Prostate gland (tissue), 2 donors: ENCODE results near the gene SKOR1.

ENCODE experiments used
- POLR2A ChIP-seq: fragments of 450-650 bp; IDR thresholded peaks from one replicate; pipeline ENCODE4 v1.6.1; 2016; ENCODE audit warnings: antibody characterized with exemption, mild to moderate bottlenecking
- TF ChIP-seq, protein P1 (sequence below), 4 experiments: fragments of 200-600 bp in 2 of 4; fragments of 450-650 bp in 2 of 4; sonication (generic) in 2 of 4; IDR thresholded peaks; 1 replicate in 3 of 4; 2 replicates in 1 of 4; pipeline ENCODE4 v1.5.1; 2016 to 2019; ENCODE audit warnings: antibody characterized with exemption in 4 of 4, mild to moderate bottlenecking in 2 of 4, moderate library complexity in 2 of 4

DNA sequence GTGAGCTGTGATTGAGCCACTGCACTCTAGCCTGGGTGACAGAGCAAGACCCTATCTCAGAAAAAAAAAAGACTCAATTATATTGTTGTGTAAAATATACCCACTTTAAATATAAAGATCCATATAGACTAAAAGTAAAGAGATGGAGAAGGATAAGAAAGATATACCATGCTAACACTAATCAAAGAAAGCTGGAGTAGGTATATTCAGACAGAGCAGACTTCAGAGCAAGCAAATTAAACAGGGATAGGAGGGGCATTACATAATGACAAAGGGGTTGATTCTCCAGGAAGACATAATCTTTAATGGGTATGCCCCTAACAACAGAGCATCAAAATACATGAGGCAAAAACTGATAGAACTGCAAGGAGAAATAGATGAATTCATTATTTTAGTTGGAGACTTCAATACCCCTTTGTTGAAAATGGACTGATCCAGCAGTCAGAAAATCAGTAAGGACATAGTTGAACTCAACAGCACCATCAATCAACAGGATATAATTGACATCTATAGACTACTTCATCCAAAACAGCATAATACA, 45.6 kb downstream of the SKOR1 start:
- TF ChIP-seq, protein P1, sequence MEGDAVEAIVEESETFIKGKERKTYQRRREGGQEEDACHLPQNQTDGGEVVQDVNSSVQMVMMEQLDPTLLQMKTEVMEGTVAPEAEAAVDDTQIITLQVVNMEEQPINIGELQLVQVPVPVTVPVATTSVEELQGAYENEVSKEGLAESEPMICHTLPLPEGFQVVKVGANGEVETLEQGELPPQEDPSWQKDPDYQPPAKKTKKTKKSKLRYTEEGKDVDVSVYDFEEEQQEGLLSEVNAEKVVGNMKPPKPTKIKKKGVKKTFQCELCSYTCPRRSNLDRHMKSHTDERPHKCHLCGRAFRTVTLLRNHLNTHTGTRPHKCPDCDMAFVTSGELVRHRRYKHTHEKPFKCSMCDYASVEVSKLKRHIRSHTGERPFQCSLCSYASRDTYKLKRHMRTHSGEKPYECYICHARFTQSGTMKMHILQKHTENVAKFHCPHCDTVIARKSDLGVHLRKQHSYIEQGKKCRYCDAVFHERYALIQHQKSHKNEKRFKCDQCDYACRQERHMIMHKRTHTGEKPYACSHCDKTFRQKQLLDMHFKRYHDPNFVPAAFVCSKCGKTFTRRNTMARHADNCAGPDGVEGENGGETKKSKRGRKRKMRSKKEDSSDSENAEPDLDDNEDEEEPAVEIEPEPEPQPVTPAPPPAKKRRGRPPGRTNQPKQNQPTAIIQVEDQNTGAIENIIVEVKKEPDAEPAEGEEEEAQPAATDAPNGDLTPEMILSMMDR (IDR thresholded peaks at IDR 0.05) = no peak
- TF ChIP-seq POLR2A = no peak
